ENCODE results near the gene SCAF11. TPM values are rescaled to one million over a fixed set of nuclear protein-coding genes. Genes with fewer than 3 reads are reported as not detected.

Gene SCAF11
- 36.3 to 50.6 TPM (median 46.2 TPM) in 5 replicates for total RNA-seq (2022; extraction: Qiagen RNA extraction; ENCODE audit: low read depth)

GRCh38 chr12:45990468-45991283 lies at the start of gene SCAF11:
Gene SCAF11 (minus strand): TSS chr12:45990574. CDS start chr12:45964167, 26,407 bp downstream.

